ENCODE data around the gene SEZ6L.

Gene SEZ6L

GRCh38 chr22:26226538-26227297 lies 57.5 kb downstream of the SEZ6L start:
- in situ Hi-C loops (cut with MboI; ENCODE audit: low pct_unique_long_range_greater_than_20kb, low sequenced_read_pairs, unreplicated experiment), result loop anchor here (25.0 kb wide), 1 partner anchor 89 kb away; no protein-coding TSS in a partner anchor
- DNase-seq (ENCODE audit: low spot score), result no peak
- TF ChIP-seq CTCF (IDR thresholded peaks at IDR 0.05; ENCODE audit: extremely low read depth, insufficient read depth, missing control alignments), result no peak

- in situ Hi-C loops (cut with MboI; ENCODE audit: low pct_unique_long_range_greater_than_20kb, low sequenced_read_pairs, unreplicated experiment), result loop anchor here (25.0 kb wide), 1 partner anchor 93 kb away; no protein-coding TSS in a partner anchor
These were observed 60.6 kb downstream of the SEZ6L start for GRCh38 chr22:26229910-26230309.

GRCh38 chr22:26234296-26234695 lies 65.0 kb downstream of the SEZ6L start:
- TF ChIP-seq CTCF (IDR thresholded peaks at IDR 0.05; ENCODE audit: extremely low read depth, insufficient read depth, missing control alignments), result no peak
- DNase-seq (ENCODE audit: low spot score), result no peak
- in situ Hi-C loops (cut with MboI; ENCODE audit: low pct_unique_long_range_greater_than_20kb, low sequenced_read_pairs, unreplicated experiment), result loop anchor here (25.0 kb wide), 1 partner anchor 97 kb away; no protein-coding TSS in a partner anchor

More at GRCh38 chr22:26229910-26230309, 60.6 kb downstream of the SEZ6L start:
- no peak for DNase-seq (ENCODE audit: low spot score)
- no peak for TF ChIP-seq CTCF (IDR thresholded peaks at IDR 0.05; ENCODE audit: extremely low read depth, insufficient read depth, missing control alignments)

- in situ Hi-C loops (cut with MboI; ENCODE audit: low pct_unique_long_range_greater_than_20kb, low sequenced_read_pairs, unreplicated experiment), result loop anchor here (25.0 kb wide), 1 partner anchor 99 kb away; no protein-coding TSS in a partner anchor
- no peak for TF ChIP-seq CTCF (IDR thresholded peaks at IDR 0.05; ENCODE audit: extremely low read depth, insufficient read depth, missing control alignments)
- no peak for DNase-seq (ENCODE audit: low spot score)
These were observed 66.7 kb downstream of the SEZ6L start for GRCh38 chr22:26235792-26236487.

- TF ChIP-seq CTCF (IDR thresholded peaks at IDR 0.05; ENCODE audit: extremely low read depth, insufficient read depth, missing control alignments), result no peak
These were observed 67.7 kb downstream of the SEZ6L start for GRCh38 chr22:26236991-26237390.

GRCh38 chr22:26238596-26238995 lies 69.3 kb downstream of the SEZ6L start:
- DNase-seq (ENCODE audit: low spot score), result no peak
- in situ Hi-C loops (cut with MboI; ENCODE audit: low pct_unique_long_range_greater_than_20kb, low sequenced_read_pairs, unreplicated experiment), result loop anchor here (25.0 kb wide), 1 partner anchor 101 kb away; no protein-coding TSS in a partner anchor

More at GRCh38 chr22:26236991-26237390, 67.7 kb downstream of the SEZ6L start:
- no peak for DNase-seq (ENCODE audit: low spot score)
- in situ Hi-C loops (cut with MboI; ENCODE audit: low pct_unique_long_range_greater_than_20kb, low sequenced_read_pairs, unreplicated experiment), result loop anchor here (25.0 kb wide), 1 partner anchor 100 kb away; no protein-coding TSS in a partner anchor

More at GRCh38 chr22:26238596-26238995, 69.3 kb downstream of the SEZ6L start:
- TF ChIP-seq CTCF (IDR thresholded peaks at IDR 0.05; ENCODE audit: extremely low read depth, insufficient read depth, missing control alignments), result no peak
